Activated T-cell treated with anti-CD3 and anti-CD28 coated beads, Interleukin-2, amount 50 U/mL, for 48 hours (primary cell): ENCODE measurements around the gene KRT2.

Source experiments
- DNase-seq, 2 experiments: peaks; one replicate each; pipeline ENCODE4 v3.0.0-alpha.2; 2020

The KRT2 gene

DNA sequence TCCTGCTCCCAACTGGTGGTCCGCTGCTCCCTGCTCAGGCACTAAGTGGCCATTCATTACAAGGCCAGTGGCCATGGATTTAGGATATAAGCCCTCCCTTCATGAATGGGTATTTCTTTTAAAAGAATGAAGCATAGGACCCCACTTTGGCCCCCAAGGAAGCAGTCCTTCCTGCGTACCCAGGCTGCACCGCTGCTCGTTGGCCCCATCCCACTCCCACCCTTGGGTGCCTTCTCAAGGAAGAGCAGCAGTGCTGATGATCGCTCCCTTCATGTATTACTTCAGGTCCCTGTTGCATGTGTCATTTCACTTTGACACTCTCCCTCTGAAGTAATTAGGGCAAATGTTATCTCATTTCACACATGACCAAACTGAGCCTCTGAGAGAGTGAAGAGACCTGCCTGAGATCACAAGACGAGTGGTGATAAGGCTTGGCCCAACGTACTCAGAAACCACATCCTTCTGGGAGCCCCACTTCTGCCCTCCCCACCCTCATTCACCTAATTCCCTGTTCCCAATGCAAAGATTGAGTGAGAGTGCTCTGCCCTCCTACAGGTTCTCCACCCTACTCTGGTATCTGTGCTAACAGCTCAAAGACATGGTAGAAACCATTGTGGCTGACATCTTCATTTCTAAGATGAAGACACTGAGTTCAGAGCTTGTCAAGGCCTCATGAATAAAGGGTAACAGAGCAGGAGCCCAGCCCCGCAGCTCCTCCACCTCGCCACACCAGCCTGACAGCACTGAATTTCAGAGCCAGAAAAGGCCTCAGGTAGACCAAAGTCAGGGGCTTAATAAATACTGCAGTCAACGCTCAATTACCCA is 10.3 kb upstream of the KRT2 start:
- no peak for DNase-seq

DNA sequence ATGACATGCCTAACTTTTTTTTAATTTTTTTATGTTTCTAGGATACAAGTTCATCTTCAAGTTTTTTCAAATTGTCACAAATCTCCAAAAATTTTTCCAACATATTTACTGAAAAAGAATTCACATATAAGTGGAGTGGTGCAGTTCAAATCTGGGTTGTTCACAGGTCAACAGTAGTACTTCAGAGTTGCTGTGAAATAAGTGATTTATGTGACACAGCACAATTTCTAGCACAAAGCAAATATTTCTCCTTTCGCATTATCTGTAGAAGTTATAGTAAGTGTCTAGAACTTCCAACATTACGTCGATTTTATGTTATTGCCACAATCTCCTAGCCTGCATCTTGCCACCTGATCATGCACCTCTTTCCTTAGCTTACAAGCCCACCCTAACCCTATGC is 9.7 kb upstream of the KRT2 start:
- no peak for DNase-seq

DNA sequence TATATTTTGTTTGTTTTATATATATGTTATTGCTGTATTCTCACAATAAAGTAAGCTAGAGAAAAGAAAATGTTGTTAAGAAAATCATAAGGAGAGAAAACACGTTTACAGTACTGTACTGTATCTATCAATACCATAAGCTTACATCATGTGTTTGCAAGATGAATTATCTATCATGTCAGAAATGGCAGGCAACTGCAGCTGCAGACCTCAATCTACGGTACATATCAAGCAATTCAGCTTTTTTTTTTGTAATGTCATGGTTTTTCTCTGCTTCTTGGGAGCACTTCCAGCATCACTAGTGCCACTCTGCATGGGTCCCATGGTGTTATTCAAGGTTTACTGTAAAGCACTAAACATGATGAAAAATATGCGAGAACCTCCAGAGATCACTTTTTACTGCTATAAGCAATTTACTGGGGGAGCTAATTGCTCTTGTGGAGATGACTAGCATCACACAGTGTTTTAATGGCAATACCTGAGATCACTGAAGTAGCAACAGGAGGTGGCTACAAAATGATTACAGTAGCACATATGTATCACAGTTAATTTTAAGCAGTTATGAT is 9.0 kb upstream of the KRT2 start:
- DNase-seq, result no peak

DNA sequence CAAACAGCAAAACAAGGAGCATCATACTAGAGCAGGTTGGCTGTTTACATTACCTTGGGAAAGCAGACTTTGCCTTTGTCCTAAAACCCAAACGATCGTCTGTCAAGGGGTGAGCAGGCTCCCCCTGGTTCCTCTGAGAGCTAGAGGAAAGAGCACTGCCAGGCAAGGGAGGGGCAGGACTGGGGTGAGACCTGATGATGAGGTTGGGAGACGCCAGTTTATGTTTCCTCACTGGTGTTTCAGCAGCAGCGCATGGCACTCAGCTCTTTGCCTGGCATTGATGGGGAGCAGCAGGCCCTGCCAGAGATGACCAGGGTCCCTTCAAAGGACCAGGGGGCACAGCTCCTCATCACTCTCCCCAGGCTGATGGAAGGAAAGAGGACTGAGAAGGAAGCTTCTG is 7.9 kb upstream of the KRT2 start:
- no peak for DNase-seq

DNA sequence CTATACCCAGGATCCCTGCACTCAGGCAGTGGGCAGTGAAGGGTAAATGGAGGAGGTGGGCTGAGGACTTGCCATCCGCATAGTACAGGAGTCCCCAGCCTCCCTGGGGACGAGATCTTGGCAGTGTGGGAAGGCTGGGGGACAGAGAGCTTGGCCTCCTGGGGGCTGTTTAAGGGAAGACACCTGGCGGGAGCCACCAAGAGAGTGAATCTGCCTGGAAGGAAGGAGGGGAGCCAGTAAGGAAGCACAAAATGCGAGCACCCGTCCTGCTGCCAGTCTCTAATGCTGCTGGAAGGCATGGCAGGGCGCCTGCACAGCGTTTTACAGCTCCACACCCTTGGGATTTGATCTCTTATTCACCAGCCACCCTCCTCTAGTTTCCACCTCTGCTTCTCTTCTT is 7.4 kb upstream of the KRT2 start:
- DNase-seq, result no peak

DNA sequence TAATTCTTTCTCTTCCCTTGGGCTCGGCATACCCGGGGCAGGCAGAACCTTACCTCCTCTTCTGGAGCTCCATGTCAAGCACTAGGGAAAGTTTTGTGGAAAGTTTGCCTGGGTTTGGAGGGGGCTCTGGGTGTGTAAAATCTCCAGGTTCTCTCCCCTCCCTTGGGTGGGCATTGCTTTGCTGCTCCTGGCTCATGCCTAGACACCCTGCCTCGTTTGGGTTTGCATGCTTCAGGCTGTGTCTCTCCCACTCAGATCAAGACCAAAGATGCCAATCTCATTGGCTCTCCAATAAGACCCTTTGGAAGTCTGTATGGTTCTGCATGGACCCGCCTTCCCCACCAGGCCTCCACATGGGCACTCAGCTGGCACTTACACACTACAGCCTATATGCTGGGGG is 6.2 kb upstream of the KRT2 start:
- no peak for DNase-seq

DNA sequence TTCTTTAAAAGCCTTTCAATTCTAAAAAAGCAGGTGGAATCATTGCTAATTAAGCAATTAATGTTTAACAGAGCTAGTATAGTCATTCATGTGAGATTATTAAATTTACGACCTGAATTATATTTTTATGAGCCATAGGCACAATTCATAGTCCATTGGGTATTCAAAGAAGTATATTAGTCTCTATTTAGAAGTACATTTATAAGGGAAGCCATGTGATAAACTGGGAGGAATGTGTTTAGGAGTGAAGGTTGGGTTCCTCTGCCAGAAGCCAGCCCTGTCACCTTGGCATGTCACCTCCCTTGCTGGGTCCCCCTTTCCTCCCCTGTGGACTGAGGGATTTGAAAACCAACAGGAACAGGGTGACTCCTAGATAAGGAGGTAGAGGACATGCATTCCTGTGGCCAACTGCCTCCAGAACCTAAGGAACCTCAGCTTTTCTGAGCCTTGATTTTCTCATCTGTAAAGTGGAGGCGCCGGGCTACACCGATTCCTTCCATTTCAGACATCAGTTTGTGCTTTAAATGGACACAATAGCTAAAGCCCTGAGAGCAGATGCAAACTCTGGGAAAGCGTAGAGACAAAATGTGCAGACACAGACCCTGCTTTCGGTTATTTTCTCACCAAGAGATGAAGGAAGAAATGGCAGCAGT is 5.4 kb upstream of the KRT2 start:
- no peak for DNase-seq

DNA sequence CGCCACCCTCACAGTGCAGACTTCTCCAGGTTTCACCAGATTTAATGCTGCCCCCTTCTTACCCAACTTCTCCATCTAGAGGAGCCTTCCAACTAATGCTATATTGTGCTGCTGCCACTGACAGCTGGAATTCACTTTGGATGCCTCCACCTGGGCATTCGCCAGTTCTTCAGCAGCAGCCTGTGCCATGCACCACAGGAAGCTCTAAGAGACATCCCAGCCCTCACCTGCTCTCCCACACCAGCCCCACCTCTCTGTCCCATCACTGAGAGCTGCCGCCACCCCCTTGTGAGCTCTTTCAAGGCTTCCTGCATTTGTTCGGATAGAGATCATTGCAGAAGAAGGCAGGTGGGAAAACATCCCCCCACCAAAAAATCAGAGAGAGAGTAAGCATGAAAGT is 4.6 kb upstream of the KRT2 start:
- DNase-seq, result no peak

DNA sequence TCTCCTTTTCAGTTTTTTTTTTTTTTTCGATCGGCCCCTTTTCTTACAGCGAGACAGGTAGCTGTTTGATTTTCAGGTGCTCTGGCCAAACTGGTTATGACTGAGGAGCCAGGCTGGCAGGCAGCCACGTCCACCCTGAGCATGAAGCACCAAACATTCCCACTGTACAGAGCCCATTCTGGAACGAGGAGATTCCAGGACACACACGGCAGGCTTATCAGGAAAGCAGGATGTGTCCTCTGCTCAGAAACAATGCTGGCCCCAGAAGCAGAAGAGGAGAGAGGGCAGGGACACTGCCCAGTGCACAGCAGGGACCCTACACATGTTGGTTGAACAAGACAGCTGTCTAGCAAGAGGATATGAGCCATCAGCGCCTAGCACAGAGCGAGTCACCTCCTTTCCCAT is 3.7 kb upstream of the KRT2 start:
- no peak for DNase-seq

DNA sequence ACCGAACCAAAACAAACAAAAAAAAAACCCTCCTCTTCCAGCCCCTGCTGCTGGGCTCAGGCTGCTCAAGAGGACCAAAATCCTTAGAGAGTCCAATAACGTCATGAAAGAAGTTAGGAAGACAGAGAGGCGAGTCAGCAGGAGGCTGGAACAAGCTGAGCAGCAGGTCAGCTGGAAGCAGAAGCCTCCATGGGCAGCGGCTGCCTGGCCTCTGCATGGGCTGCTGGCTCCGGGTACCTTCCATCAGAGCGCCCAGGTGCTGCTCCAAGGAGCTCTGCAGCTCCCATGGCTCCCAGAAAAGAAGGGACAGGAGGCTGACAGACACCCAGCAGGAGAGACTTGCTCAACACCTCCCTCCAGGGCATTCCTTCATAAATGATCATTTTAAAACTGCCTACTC is 3.2 kb upstream of the KRT2 start:
- DNase-seq, result no peak

DNA sequence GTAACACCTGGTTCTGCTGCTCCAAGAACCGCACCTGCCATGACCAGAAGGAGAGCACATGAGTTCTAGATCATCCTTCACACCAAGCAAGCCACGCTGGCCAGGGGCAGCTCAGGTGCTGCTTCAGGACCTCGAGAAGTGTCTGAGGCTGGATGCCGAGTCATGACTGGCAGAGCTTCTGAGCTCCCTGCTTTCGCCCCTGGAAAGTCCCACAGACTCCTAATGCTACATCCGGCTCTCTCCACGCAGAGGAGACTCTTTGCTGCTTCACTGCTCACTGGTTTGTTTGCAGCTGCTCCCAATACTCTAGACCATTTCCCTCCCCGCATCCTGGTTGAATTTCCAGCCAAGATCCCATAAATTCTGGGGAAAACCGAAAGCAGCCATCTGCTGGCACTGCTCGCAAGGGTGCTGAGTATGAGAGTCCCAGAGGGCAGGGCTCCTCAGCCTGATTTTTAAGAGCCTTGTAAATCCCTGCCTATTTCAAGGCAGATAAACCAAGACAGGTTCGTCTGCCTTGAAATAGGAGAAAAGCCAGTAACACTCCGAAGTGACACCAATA is 1.4 kb downstream of the KRT2 start:
- DNase-seq, result no peak

DNA sequence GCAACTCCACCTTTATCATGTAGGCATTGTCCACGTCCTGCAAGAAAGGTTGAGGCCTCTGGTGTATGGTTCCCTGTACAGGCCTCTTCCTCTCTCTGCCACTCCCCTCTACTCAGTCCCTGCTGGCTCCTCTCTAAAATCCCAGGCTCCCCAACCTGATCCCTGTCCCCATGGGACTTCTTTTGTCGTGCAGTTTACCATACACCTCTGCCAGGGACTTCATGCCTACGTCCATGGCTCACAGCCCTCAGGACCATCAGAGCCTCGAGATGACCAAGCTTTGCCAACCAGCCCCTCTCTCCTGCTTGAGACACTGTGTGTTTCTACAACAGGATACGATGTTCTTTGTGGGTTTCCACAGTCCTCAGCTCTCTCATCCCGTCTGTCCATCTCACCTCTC is 2.9 kb downstream of the KRT2 start:
- no peak for DNase-seq

DNA sequence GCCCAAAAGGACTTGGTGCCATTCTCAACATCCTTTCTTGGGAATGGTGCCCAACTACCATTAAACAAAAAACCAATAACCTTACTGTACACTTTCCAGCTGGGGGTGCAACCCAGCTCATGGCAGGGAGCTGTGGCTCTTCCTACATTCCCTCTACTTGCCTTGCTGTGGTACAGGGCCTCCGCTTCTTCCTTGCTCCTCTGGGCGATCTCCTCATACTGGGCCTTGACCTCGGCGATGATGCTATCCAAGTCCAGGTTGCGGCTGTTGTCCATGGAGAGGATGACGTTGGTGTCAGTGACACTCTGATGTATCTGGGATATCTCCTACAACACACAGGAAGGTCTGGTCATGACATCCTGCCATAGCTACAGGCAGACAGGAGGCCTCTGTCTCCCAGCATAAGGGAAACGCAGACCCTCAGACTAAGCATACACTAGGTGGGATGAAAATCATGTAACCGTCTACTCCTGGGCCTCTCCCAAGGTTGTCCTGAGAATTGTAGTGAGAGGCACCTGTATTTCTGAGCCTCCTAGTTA is 3.9 kb downstream of the KRT2 start:
- no peak for DNase-seq

DNA sequence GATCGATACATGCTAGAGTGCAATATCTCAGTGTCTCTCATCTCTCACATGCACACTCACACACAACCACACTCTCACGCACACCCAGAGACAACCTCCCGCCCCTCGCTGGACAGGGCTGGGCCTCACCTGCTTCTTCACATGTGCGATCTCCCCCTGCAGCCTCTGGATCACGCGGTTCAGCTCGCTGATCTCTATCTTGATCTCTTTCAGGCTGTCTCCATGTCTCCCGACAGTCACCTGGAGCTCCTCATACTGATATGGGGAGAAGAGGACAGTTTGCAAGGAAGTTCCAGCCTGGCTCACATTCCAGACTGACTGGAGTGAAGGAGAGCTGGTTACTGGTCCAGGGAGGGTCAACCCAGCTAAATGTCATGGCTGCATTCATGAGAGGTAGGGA is 4.4 kb downstream of the KRT2 start:
- no peak for DNase-seq

DNA sequence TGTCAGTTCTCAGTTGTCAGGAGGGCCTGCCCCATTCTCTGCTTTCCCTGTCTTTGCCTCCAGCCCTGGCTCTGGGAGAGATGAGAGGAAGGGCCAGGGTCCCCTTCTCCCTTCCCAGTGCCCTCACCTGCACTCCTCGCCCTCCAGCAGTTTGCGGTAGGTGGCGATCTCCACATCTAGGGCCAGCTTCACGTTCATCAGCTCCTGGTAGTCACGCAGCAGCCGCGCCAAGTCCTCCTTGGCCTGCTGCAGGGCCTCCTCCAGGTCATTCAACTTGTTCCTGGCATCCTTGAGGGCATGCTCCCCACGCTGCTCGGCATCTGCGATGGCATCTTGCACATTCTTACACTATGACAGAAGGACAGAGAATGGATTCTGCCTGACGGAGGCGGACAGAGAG is 5.4 kb downstream of the KRT2 start:
- no peak for DNase-seq

DNA sequence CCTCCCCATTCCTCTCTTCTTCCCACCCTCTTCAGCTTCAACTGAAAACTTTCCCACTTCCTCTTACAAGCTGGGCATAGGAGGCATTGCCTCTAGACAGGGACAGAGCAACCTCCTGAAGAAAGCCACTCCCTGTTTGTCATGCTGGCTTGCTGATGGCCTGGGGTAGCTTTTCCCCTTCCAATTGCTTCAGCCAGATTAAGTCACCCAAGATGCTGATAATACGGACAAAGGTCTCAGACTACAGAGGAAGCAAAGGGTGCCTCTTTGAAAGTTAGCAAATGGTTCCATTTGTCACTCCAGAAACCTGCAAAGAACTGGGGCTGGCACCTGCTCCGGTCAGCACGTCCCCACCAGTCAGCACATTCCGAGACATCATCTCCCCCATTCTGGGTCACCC is 6.0 kb downstream of the KRT2 start:
- DNase-seq, result no peak

DNA sequence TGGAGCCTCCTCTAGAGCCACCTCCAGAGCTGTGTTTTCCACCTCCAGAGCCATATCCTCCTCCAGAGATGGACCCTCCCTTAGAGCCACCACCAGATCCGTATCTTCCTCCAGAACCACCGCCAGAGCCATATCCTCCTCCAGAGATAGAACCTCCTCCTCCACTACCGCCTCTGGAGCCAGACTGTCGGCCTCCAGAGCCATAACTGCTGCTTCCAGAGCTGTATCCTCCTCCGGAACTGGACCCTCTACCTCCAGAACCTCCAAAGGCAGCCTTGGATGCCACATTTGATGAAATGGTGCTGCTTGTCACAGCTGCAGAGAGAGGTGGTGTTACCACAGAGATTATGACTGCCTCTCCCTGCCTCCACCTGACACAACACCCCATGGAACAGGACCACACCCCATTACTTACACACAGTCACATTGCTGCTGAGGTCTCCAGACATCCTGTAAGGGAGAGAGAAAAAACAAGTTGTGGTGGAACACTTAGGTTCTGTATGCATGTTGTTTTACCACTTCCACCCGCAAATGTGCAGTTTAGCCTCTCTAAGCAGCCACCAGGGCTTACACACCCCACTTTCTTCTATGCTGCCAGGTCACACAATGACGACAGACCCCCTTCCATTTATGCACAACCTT is 6.8 kb downstream of the KRT2 start:
- no peak for DNase-seq

DNA sequence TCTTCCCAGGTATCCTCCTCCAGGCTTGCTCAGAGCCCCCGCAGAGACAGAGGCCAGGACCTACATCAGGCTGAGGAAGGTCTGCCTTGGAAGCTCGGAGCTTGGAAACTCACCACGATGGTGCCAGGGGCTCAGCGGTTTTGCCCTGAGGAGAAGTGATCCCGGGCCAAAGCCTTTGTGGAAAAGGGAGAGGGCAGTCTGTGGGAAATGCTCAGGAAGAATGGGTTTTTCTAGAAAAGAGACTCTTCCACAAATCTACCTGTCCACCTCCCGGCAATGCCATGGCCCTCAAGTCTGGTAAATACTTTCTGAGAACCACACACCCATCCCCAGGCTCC is 8.0 kb downstream of the KRT2 start:
- DNase-seq, result no peak

DNA sequence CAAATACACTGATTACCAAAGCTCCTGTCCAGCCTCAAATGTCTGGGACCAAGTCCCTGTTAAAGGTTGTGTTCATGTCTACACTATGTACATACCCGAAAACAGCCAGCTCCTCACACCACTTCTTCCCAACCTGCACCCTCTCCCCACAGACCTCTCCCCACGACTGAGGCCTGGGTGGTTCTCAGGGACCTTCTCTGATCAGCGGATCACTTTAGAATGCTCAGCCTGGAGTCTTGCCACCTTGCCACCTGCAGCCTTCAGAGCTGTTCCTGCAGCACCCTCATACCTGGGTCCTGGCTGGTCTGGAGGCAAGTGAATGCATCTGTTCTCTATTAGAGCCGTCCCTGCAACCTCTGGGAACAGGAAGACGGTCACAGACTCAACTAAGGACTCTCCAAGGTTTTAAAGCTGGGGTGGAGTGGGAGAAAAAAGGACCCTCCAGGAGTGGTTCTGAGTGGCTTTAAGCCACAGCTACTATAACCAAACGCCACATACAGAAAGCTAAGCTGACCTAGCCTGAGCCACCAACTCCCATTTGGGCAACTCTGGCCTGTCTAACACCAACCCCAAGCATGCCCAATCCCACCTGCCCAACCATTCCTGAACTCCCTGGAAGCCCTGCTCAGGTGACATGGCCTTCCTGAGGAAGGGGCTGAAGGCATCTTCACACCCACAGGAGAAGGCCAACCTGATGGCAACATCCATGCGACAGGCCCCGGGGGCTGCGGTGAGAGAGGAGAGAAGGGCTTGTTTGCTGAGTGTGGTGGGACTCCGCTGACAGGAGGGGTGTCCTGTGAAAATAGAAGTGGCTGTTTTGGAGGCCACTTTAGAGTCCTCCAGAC is 8.6 kb downstream of the KRT2 start:
- no peak for DNase-seq

DNA sequence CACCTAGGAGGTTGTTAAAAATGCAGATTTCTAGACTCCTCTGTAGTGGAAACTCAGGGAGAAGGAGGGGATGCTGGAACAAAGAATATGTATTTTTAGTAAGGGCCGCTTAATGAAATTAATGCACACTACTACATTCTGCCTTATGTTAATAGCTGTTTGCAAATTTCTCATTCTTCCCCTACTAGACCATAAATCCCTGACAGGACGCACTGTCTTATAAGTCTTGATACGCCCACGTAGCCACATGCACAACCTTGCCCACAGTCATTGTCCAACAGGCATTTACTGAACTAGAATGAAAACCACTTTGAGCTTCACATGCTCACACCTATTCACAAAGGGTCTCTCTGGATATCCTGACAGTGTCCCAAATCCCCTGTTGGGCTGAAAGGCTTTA is 10.5 kb downstream of the KRT2 start:
- no peak for DNase-seq

DNA sequence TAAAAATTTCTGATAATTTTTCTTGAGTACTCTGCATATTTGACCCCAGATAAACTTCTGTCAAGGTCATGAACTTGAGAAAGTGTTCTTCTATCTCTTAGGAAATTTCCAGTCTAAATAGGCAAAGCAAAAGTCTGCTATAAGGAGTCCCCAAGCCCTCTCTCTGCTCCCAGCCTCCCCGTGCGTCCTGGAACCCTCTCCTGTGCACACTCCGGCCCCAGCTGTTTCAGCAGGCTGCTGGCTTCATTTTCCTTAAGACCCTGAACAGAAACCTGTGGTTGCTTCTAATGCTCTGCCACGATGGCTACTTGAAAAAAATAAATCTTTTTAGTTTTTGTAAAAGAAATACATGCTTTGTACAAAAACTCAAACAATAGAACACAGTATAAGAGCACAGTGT is 14.7 kb downstream of the KRT2 start:
- DNase-seq, result no peak

DNA sequence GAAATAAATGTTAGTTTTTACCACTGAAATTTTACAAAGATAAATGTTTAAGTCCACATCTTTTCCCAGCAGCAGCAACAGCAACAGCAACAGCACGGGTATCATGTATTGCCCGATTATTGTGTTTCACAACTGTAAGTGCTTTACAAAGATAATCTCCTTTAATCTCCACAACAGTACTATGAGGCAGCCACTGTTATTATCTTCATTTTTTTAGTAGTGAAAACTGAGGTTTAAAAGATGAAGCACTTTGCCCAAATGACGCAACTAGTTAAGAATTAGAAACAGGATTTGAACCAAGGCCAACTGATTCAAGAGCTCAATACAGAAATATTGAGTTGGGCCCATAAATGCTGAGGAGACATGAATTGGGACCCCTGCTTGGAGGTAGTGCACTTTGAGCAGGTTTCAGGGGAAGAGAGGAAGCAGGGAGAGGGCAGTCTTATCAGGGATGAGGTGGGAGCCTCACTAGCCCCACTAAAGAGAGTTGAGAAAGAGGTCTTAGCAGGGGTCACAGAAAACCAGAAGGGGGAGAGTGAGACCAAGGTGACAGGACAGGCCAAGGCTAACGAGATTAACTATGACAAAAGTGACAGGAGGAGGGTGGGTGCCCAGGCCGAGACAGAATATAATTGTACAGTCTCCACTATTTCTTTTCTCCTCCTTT is 15.3 kb downstream of the KRT2 start:
- no peak for DNase-seq
